Smooth muscle cell (in vitro differentiated cells): ENCODE results near the gene RCCD1. TPM values are rescaled to one million over a fixed set of nuclear protein-coding genes. Genes with fewer than 3 reads are reported as not detected.

Experiments
- DNase-seq: peaks from one replicate; lab custom pipeline; 2025; ENCODE audit not compliant: unreplicated experiment; lab: John Stamatoyannopoulos, UW
- H2AFZ ChIP-seq: fragments of 200-600 bp; sonication (generic); 2 replicates; pipeline ENCODE4 v1.6.0; 2016; ENCODE audit warnings: antibody characterized with exemption, low read depth, mild to moderate bottlenecking
- H3F3A ChIP-seq: fragments of 200-600 bp; sonication (generic); 2 replicates; pipeline ENCODE4 v1.6.0; 2017; ENCODE audit warnings: antibody characterized with exemption, low read depth
- H3K27ac ChIP-seq: fragments of 200-600 bp; sonication (generic); 2 replicates; pipeline ENCODE4 v1.5.1; 2016; ENCODE audit warnings: low read depth, mild to moderate bottlenecking
- H3K27me3 ChIP-seq: fragments of 200-600 bp; sonication (generic); 2 replicates; pipeline ENCODE4 v1.6.1; 2016; ENCODE audit warnings: low read depth, mild to moderate bottlenecking
- H3K36me3 ChIP-seq: fragments of 200-600 bp; sonication (generic); 2 replicates; pipeline ENCODE4 v1.5.1; 2016; ENCODE audit warnings: low read depth
- H3K4me1 ChIP-seq: fragments of 200-600 bp; sonication (generic); 2 replicates; pipeline ENCODE4 v1.5.1; 2016; ENCODE audit warnings: low read depth
- H3K4me2 ChIP-seq: fragments of 200-600 bp; sonication (generic); 2 replicates; pipeline ENCODE4 v1.6.0; 2016; ENCODE audit warnings: mild to moderate bottlenecking
- H3K4me3 ChIP-seq: fragments of 200-600 bp; sonication (generic); 2 replicates; pipeline ENCODE4 v1.5.1; 2016; ENCODE audit warnings: mild to moderate bottlenecking
- H3K79me2 ChIP-seq: fragments of 200-600 bp; sonication (generic); 2 replicates; pipeline ENCODE4 v1.6.0; 2016; ENCODE audit warnings: low read depth, mild to moderate bottlenecking
- H3K9ac ChIP-seq: fragments of 200-600 bp; sonication (generic); 2 replicates; pipeline ENCODE4 v1.6.0; 2016; ENCODE audit warnings: low read depth
- H3K9me3 ChIP-seq: fragments of 200-600 bp; sonication (generic); replicated peaks from 2 replicates; pipeline ENCODE4 v1.5.1; 2016; ENCODE audit warnings: low read depth
- H4K20me1 ChIP-seq: fragments of 200-600 bp; sonication (generic); 2 replicates; pipeline ENCODE4 v1.6.0; 2016; ENCODE audit warnings: low read depth
- WGBS: methylation state at CpG from one replicate; pipeline ENCODE4 v1.1.7; 2016; ENCODE audit warnings: low lambda C conversion rate; 5-methylcytosine and 5-hydroxymethylcytosine counted together
- polyA plus RNA-seq: library from polyadenylated mRNA; unstranded; fragments of >200 nt; fragmentation: Nextera tagmentation; extraction: Ambion mirVana; gene quantifications from 2 replicates; pipeline ENCODE4 v1.2.1, GENCODE V29; 2016
- total RNA-seq: library from RNA; depleted of rRNA; stranded (reverse); fragments of >200 nt; gene quantifications from 2 replicates; pipeline ENCODE4 v1.2.3, GENCODE V29; 2014
- TF ChIP-seq, protein P1 (sequence below): fragments of 200-600 bp; sonication (generic); IDR thresholded peaks from 2 replicates; pipeline ENCODE4 v1.5.1; 2017; ENCODE audit warnings: borderline replicate concordance, mild to moderate bottlenecking, antibody characterized with exemption; ENCODE audit not compliant: insufficient read depth, poor library complexity, severe bottlenecking

Gene RCCD1
- total and polyA plus RNA-seq, 2 experiments from 2014 or later = 4.4 to 9.2 TPM

DNA sequence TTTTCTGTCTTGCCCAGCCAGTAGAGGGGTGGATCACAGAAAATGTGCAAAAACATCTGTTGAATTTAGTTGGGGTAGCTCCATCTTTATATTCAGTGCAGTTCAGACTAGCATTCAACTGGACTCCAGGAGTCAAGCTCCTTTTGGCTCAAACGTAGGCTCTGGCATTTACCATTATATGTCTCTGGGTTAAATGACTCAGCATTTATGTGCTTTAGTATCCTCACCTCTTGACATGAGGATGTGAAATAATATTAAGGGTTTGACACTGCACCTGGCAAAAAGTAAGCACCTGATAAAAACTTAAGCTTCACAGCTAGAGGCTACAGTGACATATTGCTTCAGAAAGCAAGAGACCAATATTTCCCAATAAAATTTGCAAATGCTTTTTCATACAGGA is 24.9 kb downstream of the RCCD1 start:
- 83% methylated on average over 1 of the region's 1 CpG for WGBS
- Histone ChIP-seq H3K4me3 (no peak overlapping the region), H2AFZ (no peak overlapping the region), H3K4me2 (no peak overlapping the region), H4K20me1 (no peaks in the 10 kb centered on the region), H3K9ac (no peak overlapping the region), H3K36me3 (no peaks in the 10 kb centered on the region), H3K27ac (no peak overlapping the region), H3K79me2 (peaks cover 6% of the 10 kb centered on the region), H3F3A (no peaks in the 10 kb centered on the region), H3K4me1 (no peaks in the 10 kb centered on the region), H3K9me3 (no peaks in the 10 kb centered on the region), H3K27me3 (no peaks in the 10 kb centered on the region)
- DNase-seq = no peak
- TF ChIP-seq, protein P1, sequence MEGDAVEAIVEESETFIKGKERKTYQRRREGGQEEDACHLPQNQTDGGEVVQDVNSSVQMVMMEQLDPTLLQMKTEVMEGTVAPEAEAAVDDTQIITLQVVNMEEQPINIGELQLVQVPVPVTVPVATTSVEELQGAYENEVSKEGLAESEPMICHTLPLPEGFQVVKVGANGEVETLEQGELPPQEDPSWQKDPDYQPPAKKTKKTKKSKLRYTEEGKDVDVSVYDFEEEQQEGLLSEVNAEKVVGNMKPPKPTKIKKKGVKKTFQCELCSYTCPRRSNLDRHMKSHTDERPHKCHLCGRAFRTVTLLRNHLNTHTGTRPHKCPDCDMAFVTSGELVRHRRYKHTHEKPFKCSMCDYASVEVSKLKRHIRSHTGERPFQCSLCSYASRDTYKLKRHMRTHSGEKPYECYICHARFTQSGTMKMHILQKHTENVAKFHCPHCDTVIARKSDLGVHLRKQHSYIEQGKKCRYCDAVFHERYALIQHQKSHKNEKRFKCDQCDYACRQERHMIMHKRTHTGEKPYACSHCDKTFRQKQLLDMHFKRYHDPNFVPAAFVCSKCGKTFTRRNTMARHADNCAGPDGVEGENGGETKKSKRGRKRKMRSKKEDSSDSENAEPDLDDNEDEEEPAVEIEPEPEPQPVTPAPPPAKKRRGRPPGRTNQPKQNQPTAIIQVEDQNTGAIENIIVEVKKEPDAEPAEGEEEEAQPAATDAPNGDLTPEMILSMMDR = no peak

DNA sequence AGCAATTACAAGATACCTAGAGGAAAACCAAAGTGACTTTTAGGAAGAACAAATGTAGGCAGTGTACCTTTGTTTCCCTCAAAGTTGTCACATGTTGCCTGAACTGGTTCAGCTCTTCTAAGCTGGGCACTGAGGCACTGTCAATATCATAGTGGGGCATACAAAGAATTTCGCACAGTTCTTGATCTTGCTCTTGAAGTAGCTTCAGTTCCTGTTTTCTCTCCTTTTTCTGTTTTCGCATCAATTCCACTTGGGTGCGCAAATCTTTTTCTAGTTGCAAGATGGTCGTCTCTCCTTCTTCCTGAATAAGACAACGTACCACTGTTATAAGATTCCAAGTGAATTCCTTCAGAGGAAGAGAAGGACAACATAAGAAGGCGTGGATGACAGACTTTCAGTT is 27.0 kb downstream of the RCCD1 start:
- TF ChIP-seq, protein P1 = no peak
- H3K9ac ChIP-seq = no peak overlapping the region
- H3K27ac ChIP-seq = no peak overlapping the region
- no peak overlapping the region for H2AFZ ChIP-seq
- H3K4me2 ChIP-seq = no peak overlapping the region
- H3K36me3 ChIP-seq = no peaks in the 10 kb centered on the region
- H3F3A ChIP-seq = no peaks in the 10 kb centered on the region
- no peaks in the 10 kb centered on the region for H3K4me1 ChIP-seq
- no peak for DNase-seq
- WGBS = 91% methylated on average over 6 of the region's 6 CpGs
- no peak overlapping the region for H3K4me3 ChIP-seq
- H3K27me3 ChIP-seq = no peaks in the 10 kb centered on the region
- H3K79me2 ChIP-seq = peaks cover 27% of the 10 kb centered on the region
- H4K20me1 ChIP-seq = no peaks in the 10 kb centered on the region
- no peaks in the 10 kb centered on the region for H3K9me3 ChIP-seq

DNA sequence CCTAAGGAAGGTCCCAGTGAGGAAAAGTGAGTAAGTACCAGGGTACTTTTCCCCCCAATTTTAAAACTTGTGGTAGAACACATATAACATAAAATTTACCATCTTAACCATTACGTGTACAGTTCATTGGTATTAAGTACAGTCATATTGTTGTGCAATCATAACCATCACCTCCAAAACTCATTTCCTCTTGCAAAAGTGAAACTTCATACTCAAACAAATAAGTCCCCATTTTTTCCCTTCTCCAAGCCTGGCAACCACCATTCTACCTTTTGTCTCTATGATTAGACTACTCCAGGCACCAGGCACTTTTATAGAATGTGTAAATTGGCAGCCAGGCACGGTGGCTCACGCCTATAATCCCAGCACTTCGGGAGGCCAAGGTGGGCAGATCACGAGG is 27.5 kb downstream of the RCCD1 start:
- no peak overlapping the region for H2AFZ ChIP-seq
- no peak overlapping the region for H3K27ac ChIP-seq

More for the DNA sequence above, 27.5 kb downstream of the RCCD1 start:
- Histone ChIP-seq H3K27me3 (no peaks in the 10 kb centered on the region), H3F3A (no peaks in the 10 kb centered on the region), H3K4me3 (no peak overlapping the region), H3K36me3 (no peaks in the 10 kb centered on the region), H3K9ac (no peak overlapping the region), H3K9me3 (no peaks in the 10 kb centered on the region), H3K4me1 (no peaks in the 10 kb centered on the region), H4K20me1 (no peaks in the 10 kb centered on the region), H3K79me2 (peaks cover 31% of the 10 kb centered on the region), H3K4me2 (no peak overlapping the region)
- DNase-seq = no peak
- WGBS = 98% methylated on average over 5 of the region's 5 CpGs
- TF ChIP-seq, protein P1 = no peak
